BJ (cell line): ENCODE measurements around the gene FOXA1. TPM values are rescaled to one million over a fixed set of nuclear protein-coding genes. Genes with fewer than 3 reads are reported as not detected.

Experiments
- CTCF ChIA-PET: fragments of 350-600 bp; formaldehyde crosslinking; extraction: SDS; loops from one replicate; lab custom pipeline; 2021; ENCODE audit warnings: antibody characterized with exemption, inconsistent platforms; lab: Yijun Ruan, JAX
- POLR2A ChIA-PET: fragments of 300-600 bp; sonication (Branson Sonifier 250); formaldehyde crosslinking; extraction: SDS; loops from one replicate; lab custom pipeline; 2021; ENCODE audit warnings: antibody characterized with exemption; lab: Charles Lee
- DNase-seq: peaks from one replicate; pipeline ENCODE4 v3.0.0-alpha.2; 2011; ENCODE audit warnings: low read depth
- H3K27me3 ChIP-seq: 2 replicates; pipeline ENCODE4 v1.6.0; 2011; ENCODE audit warnings: low read length; ENCODE audit not compliant: control insufficient read depth, insufficient read depth
- H3K36me3 ChIP-seq: 2 replicates; pipeline ENCODE4 v1.5.1; 2011; ENCODE audit warnings: low read length; ENCODE audit not compliant: control insufficient read depth, insufficient read depth
- H3K4me3 ChIP-seq: 2 replicates; pipeline ENCODE4 v1.5.1; 2011; ENCODE audit warnings: low read depth, mild to moderate bottlenecking, control low read depth, low read length
- polyA plus RNA-seq: library from polyadenylated mRNA; depleted of rRNA; stranded (reverse); fragments of >200 nt; gene quantifications from 2 replicates; pipeline ENCODE4 v1.2.3, GENCODE V29; 2011
- TF ChIP-seq, protein P1 (sequence below): IDR thresholded peaks from 2 replicates; pipeline ENCODE4 v1.5.1; 2011; ENCODE audit warnings: low read depth, mild to moderate bottlenecking, control low read depth, inconsistent platforms, low read length, moderate library complexity; ENCODE audit not compliant: insufficient read depth

Gene FOXA1
- polyA plus RNA-seq, 1 experiment, result 0.10 TPM

DNA sequence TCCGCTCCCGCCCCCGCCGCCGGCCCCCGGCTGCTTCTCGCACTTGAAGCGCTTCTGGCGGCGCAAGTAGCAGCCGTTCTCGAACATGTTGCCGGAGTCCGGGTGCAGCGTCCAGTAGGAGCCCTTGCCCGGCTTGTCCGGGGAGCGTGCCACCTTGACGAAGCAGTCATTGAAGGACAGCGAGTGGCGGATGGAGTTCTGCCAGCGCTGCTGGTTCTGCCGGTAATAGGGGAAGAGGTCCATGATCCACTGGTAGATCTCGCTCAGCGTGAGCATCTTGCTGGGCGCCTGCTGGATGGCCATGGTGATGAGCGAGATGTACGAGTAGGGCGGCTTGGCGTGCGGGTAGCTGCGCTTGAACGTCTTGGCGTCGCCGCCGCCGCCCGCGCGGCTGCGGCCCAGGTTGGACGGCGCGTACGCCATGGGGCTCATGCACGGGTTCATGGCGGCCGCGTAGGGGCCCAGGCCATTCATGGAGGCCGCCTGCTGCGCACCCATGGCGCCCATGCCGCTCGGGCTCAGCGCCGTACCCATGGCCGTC is 3.0 kb downstream of the FOXA1 start:
- ChIA-PET POLR2A (no interaction called here), CTCF (no interaction called here)
- Histone ChIP-seq H3K4me3 (no peak overlapping the region), H3K36me3 (no peaks in the 10 kb centered on the region), H3K27me3 (peaks cover 55% of the 10 kb centered on the region)
- TF ChIP-seq, protein P1, sequence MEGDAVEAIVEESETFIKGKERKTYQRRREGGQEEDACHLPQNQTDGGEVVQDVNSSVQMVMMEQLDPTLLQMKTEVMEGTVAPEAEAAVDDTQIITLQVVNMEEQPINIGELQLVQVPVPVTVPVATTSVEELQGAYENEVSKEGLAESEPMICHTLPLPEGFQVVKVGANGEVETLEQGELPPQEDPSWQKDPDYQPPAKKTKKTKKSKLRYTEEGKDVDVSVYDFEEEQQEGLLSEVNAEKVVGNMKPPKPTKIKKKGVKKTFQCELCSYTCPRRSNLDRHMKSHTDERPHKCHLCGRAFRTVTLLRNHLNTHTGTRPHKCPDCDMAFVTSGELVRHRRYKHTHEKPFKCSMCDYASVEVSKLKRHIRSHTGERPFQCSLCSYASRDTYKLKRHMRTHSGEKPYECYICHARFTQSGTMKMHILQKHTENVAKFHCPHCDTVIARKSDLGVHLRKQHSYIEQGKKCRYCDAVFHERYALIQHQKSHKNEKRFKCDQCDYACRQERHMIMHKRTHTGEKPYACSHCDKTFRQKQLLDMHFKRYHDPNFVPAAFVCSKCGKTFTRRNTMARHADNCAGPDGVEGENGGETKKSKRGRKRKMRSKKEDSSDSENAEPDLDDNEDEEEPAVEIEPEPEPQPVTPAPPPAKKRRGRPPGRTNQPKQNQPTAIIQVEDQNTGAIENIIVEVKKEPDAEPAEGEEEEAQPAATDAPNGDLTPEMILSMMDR, result no peak
- DNase-seq, result no peak

DNA sequence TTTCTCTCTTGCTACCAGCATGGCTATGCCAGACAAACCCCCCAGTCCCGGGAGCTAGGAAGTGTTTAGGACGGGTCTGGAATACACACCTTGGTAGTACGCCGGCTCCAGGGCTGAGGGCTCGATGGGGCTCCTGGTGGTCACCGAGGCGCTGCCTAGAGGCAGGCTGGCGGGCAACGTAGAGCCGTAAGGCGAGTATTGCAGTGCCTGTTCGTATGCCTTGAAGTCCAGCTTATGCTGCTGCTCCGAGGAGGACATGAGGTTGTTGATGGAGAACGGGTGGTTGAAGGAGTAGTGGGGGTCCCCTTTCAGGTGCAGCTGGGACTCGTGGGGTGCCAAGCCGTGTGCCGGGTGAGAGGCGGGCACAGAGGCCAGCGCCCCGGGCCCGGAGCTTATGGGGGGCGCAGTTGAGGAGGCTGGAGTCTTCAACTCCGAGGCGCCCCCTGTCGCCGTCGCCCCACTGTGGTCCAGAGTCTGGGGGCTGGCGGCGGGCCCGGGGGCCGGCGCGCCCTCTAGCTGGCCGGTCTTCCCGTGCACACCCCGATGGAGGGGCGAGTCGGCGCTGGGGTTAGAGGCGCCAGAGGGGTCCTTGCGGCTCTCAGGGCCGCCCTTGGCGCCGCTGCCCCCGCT is 3.6 kb downstream of the FOXA1 start:
- no peak overlapping the region for H3K4me3 ChIP-seq
- TF ChIP-seq, protein P1, result 0 out of 2 replicates have a peak, but pooled peaks have one; percentile 10
- ChIA-PET POLR2A (no interaction called here), CTCF (interaction anchor here (0.6 kb wide), 1 partner anchor 341 kb away, joined by 3 read pairs; no protein-coding TSS in a partner anchor)
- no peak for DNase-seq
- peaks cover 52% of the 10 kb centered on the region for H3K27me3 ChIP-seq
- H3K36me3 ChIP-seq, result no peaks in the 10 kb centered on the region

GRCh38 chr14:37590428-37591139 is 4.5 kb downstream of the FOXA1 start:
- DNase-seq, result no peak
- Histone ChIP-seq H3K27me3 (peaks cover 52% of the 10 kb centered on the region), H3K4me3 (no peak overlapping the region), H3K36me3 (no peaks in the 10 kb centered on the region)
- ChIA-PET CTCF (interaction anchor here (0.6 kb wide), 1 partner anchor 340 kb away, joined by 3 read pairs; no protein-coding TSS in a partner anchor), POLR2A (no interaction called here)
- TF ChIP-seq, protein P1, result no peak

- Histone ChIP-seq H3K4me3 (no peak overlapping the region), H3K36me3 (no peaks in the 10 kb centered on the region), H3K27me3 (peaks cover 57% of the 10 kb centered on the region)
- DNase-seq, result no peak
- ChIA-PET POLR2A (no interaction called here), CTCF (no interaction called here)
- TF ChIP-seq, protein P1, result no peak
Measured at GRCh38 chr14:37589715-37590427, 5.2 kb downstream of the FOXA1 start.
